NCI-H1417 treated with DMSO at 0.1 percent for 48 hours (cell line): Measurements from ENCODE around the gene HNRNPA1.
"Not testable (repeated sequence)": the region's sequence is repeated elsewhere in the genome, so short reads cannot be mapped to it uniquely, and the experiment has no call there.

Source experiments
- DNase-seq: peaks from one replicate; lab custom pipeline; 2025; lab: John Stamatoyannopoulos, UW

Gene HNRNPA1

DNA sequence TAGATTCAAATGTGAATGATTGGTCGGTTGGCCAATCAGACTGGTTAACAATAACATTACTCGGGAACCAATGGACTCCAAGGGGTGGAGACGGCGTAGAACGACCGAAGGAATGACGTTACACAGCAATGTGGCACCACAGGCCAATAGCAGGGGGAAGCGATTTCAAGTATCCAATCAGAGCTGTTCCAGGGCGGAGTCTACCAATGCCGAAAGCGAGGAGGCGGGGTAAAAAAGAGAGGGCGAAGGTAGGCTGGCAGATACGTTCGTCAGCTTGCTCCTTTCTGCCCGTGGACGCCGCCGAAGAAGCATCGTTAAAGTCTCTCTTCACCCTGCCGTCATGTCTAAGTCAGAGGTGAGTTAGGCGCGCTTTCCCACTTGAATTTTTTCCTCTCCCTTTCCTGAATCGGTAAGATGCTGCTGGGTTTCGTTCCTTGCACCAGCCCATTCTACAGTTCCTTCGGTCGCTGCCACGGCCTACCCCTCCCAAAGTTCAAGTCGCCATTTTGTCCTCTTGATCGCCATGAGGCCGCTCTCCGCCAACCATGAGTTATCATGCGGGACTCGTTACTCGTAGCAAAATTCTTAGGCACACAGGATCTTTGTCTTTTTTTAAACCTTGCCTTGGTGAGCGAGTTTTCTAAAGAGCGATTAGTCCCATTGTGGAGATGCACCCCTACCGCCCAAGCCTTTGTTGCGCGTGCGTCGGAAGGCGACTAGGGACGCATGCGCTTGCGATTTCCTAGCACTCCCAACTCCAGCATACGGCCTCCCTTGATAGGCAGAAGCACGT is at the start of gene HNRNPA1:
Gene HNRNPA1 (plus strand): TSS at position 259 of the 793 bp plus-strand sequence. CDS start 82 bp downstream, at position 341.
- peak; percentile 100 for DNase-seq

DNA sequence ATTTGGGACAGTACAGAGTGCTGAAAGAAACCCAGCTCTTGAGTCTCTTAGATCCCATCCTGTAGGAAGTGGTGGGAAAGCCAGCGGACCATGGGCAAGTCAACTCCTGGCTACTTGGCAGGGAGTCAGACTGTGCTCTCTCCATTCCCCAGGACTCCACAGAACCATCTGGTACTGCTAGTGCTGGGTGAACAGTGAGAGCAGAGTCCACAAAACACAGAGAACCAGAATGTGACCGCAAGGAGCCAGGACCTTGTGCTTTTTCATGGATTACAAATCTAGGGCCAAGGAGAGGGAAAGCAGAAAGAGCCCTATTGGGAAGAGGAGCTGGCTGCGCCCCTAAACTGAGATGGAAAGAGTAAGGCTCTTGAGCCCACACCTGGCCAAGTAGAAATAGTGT is 49.3 kb upstream of the HNRNPA1 start:
- DNase-seq: not testable (repeated sequence)

DNA sequence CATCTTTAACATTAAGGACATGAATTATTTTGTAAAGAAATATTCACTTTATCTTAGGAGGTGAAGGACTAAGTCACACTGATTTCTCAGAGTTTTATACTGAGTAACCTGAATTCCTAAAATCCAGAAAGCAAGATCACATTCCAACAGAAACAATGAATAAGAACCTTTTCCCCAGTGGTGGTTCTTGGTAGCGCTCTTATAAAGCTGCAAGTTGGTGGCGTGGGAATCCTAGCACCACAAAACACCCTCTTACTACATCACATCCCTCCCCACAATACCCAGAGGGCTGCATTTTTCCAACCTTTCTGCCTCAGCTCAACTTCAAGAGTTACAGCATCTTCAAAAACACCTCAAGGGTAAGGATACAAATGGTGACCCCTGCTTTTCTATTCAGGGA is 47.7 kb upstream of the HNRNPA1 start:
- no peak for DNase-seq

GRCh38 chr12:54238531-54238930 is 42.0 kb upstream of the HNRNPA1 start:
- DNase-seq: no peak

GRCh38 chr12:54239620-54240019 is 40.9 kb upstream of the HNRNPA1 start:
- no peak for DNase-seq

DNA sequence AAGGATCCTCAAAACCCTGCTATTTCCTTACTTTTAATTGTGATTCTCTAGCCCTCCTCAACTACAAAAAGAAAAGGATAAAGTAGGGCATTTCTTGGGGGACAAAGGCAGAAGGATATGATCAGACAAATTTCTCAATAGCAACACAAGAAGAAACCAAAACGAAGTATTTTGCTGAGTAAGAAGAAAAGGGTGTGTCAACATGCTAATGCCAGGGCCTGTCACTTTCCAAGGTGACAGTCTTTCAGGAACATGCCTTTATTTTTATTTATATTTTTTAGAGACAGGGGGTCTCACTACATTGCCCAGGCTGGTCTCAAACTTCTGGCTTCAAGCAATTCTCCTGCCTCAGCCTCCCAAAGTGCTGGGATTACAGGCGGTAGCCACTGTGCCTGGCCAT is 40.4 kb upstream of the HNRNPA1 start:
- no peak for DNase-seq

- DNase-seq: no peak
Measured at GRCh38 chr12:54240971-54241588, 39.4 kb upstream of the HNRNPA1 start.

DNA sequence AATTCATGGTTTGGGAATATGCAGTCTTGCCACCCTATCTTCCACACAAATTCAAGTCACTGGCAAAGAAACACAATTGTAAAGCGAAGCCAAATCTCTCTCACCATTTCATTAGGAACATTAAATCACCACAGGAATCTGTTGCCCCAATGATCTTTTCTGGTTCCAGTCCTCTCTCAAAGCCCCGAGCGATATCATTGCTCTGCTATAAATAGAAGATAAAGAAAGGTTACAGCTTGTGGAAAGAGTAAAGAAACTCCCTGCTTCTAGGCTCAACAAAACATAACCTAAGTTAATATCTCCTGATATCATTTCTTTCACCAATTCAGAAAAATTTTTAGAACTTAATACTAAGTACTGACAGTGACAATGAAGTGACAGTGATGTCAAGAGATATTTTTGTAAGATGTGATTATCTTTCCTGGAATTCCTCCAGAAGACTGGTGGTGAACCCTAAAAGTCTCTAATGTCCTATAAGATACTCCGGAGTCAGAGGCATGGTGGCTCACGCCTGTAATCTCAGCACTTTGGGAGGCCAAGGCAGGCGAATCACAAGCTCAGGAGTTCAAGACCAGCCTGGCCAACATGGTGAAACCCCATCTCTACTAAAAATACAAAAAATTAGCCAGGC is 34.4 kb upstream of the HNRNPA1 start:
- DNase-seq: no peak

DNA sequence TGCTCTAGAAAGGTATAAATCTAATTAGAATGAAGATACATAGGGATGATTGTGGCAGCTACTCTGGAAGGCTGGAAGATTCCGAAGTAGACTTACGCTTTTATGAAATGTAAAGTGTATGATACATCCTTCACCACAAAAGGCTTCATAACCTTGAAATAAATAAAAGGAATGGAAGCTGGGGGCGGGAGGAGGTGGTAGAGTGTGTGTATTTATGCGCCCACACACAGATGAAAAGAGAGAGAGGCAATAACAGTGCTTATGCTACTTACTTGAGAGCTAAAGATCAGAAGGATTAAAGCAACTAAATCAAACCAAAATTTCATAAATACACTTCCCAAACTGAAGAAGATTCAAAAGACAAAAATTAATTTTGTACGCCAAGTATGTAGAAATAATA is 31.0 kb upstream of the HNRNPA1 start:
- DNase-seq: no peak

- peak; percentile 12 for DNase-seq
Measured at GRCh38 chr12:54251667-54252284, 28.8 kb upstream of the HNRNPA1 start.

- no peak for DNase-seq
Measured at GRCh38 chr12:54253240-54253639, 27.3 kb upstream of the HNRNPA1 start.

DNA sequence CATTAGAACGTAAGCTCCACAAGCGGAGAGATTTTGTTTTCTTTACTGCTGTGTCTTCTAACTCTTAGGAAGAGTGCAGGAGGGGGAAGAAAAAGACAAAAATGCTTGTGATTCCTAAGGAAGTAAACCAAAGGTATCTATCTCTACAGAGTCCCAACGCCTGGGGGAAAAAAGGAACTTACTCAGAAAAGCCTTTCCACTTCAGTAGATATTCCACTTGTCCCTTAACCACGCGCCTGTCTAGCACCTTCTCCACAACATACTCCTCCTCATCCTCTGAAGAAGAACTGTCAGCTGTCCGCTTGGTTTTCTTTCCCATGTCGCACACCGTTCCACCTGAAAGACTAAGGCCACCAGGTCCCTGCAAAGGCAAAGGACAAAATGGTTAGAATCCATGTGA is 23.2 kb upstream of the HNRNPA1 start:
- no peak for DNase-seq

DNA sequence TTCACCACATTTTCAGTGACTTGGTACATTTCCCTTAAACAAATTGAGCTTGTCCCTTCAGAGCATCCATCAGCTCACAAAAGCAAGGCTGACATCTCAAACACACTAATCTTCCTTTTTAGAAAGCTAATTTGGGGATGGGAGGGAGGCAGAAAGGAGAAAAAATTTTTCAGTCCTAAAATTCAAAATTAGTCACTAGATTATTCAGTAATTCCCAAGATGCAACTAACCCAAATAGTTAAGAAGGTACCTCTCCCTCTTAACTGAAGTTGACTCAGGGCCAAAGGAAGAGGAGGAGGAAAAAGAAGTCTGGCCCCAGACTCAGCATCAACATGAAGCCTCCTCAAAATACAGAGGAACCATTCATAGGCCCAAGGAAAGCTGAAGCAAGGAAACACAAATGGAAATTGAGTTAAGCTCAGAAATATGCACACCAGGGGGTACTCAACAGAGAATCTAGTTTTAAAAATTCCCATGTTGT is 22.3 kb upstream of the HNRNPA1 start:
- no peak for DNase-seq

GRCh38 chr12:54259194-54260011 is 21.1 kb upstream of the HNRNPA1 start:
- DNase-seq: peak; percentile 91

- no peak for DNase-seq
Measured at GRCh38 chr12:54261815-54262402, 18.6 kb upstream of the HNRNPA1 start.

DNA sequence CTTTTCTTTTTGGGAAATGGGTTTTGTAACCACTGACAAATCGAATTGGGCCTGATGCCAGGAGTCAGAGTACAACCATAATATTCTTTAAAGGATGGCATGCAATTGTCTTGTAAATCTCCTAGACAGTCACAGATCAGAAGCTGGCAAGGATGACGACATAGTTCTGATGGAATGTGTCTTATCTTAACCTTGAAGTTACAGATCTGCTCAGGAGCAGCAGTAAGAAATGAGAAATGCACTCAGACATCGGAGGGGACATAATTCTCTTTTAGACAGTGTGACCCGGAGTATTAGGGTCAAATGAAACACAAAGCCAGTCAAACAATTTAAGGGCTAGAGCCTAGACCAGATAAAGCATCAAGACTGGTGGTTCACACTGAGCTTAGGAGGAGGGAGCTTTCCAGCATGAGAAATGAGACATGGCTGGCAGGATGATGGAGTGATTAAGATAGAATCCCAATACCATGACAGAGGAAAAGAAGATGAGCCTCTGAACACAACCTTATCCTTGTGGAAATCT is 18.1 kb upstream of the HNRNPA1 start:
- no peak for DNase-seq

DNA sequence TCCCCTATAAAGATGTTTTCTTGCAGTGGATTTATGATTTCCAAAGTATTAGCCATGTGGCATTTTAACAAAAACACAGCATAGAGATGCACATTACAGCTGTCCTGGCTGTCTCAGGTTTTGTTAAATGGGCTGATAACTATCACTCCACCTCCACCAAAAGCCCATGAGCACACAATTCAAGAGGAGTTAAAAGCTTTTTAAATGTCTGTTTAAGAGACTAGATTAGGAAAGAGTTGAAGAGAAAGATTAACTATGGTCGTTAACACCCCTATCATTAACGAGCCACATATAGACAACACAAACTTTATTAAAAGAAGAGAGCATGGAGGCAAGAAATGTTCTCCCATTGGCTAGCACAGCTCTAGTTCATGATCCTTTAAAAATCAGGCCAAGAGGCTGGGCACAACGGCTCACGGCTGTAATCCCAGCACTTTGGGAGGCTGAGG is 15.1 kb upstream of the HNRNPA1 start:
- peak; percentile 40 for DNase-seq

DNA sequence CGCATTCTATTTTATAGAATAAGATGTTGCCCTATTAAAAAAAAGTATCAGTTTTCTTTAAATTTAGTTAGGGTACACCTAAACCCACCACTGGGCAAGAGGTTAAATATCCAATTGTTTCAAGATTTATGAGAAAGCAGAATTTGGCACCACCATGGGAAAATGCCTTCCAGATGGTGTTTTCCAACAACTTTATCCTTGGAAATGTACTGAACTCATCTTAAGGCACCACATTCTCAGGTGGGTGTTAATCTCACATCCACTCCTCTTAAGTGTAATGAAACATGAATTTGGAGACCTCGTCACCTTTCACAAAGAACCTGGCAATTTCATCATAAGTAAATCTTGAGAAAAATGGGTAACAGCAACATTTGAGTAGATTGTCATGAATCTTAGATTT is 13.7 kb upstream of the HNRNPA1 start:
- no peak for DNase-seq

DNA sequence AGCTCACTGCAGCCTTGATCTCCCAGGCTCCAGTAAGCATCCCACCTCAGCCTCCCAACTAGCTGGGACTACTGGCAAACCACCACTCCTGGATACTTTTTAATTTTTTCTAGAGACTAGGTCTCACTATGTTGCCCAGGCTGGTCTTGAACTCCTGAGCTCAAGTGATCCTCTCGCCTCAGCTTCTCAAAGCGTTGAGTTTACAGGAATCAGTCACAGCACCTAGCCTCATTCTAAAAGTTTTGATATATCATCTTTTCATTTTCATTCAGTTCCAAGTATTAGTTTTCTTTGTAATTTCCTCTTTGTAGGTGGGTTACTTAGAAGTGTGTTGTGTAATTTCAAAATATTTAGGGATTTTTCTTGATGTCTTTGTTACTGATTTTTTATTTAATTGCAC is 10.2 kb upstream of the HNRNPA1 start:
- no peak for DNase-seq

DNA sequence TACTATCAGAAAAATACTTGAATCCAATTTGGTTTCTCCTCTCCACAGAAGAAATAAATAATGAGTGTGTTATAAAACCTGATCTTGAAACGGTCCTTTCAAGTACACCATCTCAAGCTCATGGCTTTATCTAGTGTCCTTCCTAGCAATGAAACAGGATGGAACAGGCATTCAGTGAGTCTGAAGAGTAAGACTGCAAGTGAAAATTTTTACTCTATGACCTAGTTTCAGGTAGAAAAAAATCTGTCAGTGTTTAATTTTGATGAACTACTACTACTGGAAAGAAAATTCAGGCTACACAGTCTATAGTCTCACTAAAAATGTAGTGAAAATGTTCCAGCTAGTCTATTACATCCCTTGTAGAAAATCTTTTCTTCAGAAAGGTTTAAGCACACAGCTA is 8.3 kb upstream of the HNRNPA1 start:
- DNase-seq: no peak

DNA sequence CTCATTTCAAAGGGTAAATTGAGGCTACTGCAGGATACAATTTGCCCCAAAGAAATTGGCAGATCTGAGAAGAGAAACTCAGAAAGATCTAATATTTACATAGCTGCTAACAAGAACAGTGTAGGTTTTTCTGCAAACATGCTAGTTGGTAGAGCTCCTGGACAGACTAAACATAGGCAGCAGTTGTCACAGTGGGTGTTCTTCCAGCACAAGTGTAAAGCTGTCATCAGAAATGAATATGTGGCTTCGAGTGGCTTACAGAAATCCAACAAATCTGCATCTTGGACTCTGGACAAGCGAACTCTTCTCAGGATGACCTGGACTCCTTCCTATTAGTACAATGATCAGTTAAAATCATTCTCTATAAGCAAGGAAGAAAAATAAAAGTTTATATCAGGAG is 6.5 kb upstream of the HNRNPA1 start:
- peak; percentile 91 for DNase-seq
